AG20443 (cell line): Measurements from ENCODE around the gene CDX1.

ENCODE experiments used
- DNase-seq: peaks from one replicate; pipeline ENCODE4 v3.0.0; 2012; ENCODE audit warnings: low spot score, mixed read lengths

CDX1 gene

GRCh38 chr5:150184006-150184405 is 17.4 kb downstream of the CDX1 start:
- DNase-seq = no peak

GRCh38 chr5:150184990-150185912 is 18.7 kb downstream of the CDX1 start:
- no peak for DNase-seq

- DNase-seq = no peak
Measured at GRCh38 chr5:150186137-150186536, 19.6 kb downstream of the CDX1 start.

- no peak for DNase-seq
Measured at GRCh38 chr5:150186897-150187296, 20.3 kb downstream of the CDX1 start.

- no peak for DNase-seq
Measured at GRCh38 chr5:150188146-150188842, 21.7 kb downstream of the CDX1 start.

- no peak for DNase-seq
Measured at GRCh38 chr5:150189326-150189725, 22.7 kb downstream of the CDX1 start.

- DNase-seq = peak; percentile 43
Measured at GRCh38 chr5:150189728-150190502, 23.3 kb downstream of the CDX1 start, which contains the start of gene SLC6A7. SLC6A7 (plus strand) TSS chr5:150190062; CDS start chr5:150190328, 266 bp downstream.

- DNase-seq = no peak
Measured at GRCh38 chr5:150190503-150190979, 24.0 kb downstream of the CDX1 start.

GRCh38 chr5:150190987-150191386 is 24.4 kb downstream of the CDX1 start:
- DNase-seq = no peak

- no peak for DNase-seq
Measured at GRCh38 chr5:150192462-150192861, 25.9 kb downstream of the CDX1 start.

GRCh38 chr5:150195736-150196485 is 29.3 kb downstream of the CDX1 start:
- no peak for DNase-seq

- no peak for DNase-seq
Measured at GRCh38 chr5:150196514-150196913, 29.9 kb downstream of the CDX1 start.

- DNase-seq = no peak
Measured at GRCh38 chr5:150196986-150197385, 30.4 kb downstream of the CDX1 start.

- DNase-seq = no peak
Measured at GRCh38 chr5:150197476-150197875, 30.9 kb downstream of the CDX1 start.

GRCh38 chr5:150202501-150202900 is 35.9 kb downstream of the CDX1 start:
- no peak for DNase-seq

- DNase-seq = no peak
Measured at GRCh38 chr5:150203832-150204589, 37.4 kb downstream of the CDX1 start.

GRCh38 chr5:150204590-150204960 is 38.0 kb downstream of the CDX1 start:
- DNase-seq = no peak

GRCh38 chr5:150206098-150206778 is 39.7 kb downstream of the CDX1 start:
- DNase-seq = no peak

- no peak for DNase-seq
Measured at GRCh38 chr5:150206779-150207115, 40.2 kb downstream of the CDX1 start.
